Caco-2 (cell line): ENCODE data around the gene TOP2B. TPM values are rescaled to one million over a fixed set of nuclear protein-coding genes. Genes with fewer than 3 reads are reported as not detected.

Experiments
- BruUV-seq: library from RNA; stranded (reverse); fragments of 400-500 nt; replicated peaks from 2 replicates; lab custom pipeline; 2021; lab: Mats Ljungman, UMichigan
- CTCF ChIA-PET: fragments of 300-600 bp; sonication (Branson Sonifier 250); formaldehyde crosslinking; loops from one replicate; lab custom pipeline; 2022; ENCODE audit warnings: antibody characterized with exemption; lab: Charles Lee
- POLR2A ChIA-PET: fragments of 300-600 bp; sonication (Branson Sonifier 250); formaldehyde crosslinking; loops from one replicate; lab custom pipeline; 2022; ENCODE audit warnings: antibody characterized with exemption; lab: Charles Lee
- DNase-seq, 2 experiments: peaks; one replicate each; pipeline versions ENCODE4 v3.0.0 to v3.0.0-alpha.2; 2020 to 2022
- H3K27me3 ChIP-seq: replicated peaks from 2 replicates; pipeline ENCODE4 v1.6.0; 2011; ENCODE audit warnings: low read length; ENCODE audit not compliant: control insufficient read depth, insufficient read depth
- H3K36me3 ChIP-seq: 2 replicates; pipeline ENCODE4 v1.5.1; 2011; ENCODE audit warnings: low read length; ENCODE audit not compliant: control insufficient read depth, insufficient read depth
- H3K4me1 ChIP-seq: fragments of 250-450 bp; sonication (Bioruptor Pico); 2 replicates; pipeline ENCODE4 v1.5.1; 2020; ENCODE audit warnings: mild to moderate bottlenecking
- H3K4me3 ChIP-seq: 2 replicates; pipeline ENCODE4 v1.5.1; 2011; ENCODE audit warnings: low read depth, mild to moderate bottlenecking, control low read depth, low read length
- H3K9me3 ChIP-seq: fragments of 250-450 bp; sonication (Bioruptor Pico); 2 replicates; pipeline ENCODE4 v1.5.1; 2020; ENCODE audit warnings: mild to moderate bottlenecking, moderate library complexity
- H3K27ac Mint-ChIP-seq: one replicate; pipeline ENCODE4 v1.8.0; 2022; ENCODE audit warnings: mixed read lengths; ENCODE audit not compliant: unreplicated experiment
- H3K27me3 Mint-ChIP-seq: one replicate; pipeline ENCODE4 v1.8.0; 2022; ENCODE audit warnings: mixed read lengths; ENCODE audit not compliant: insufficient read depth, unreplicated experiment
- H3K36me3 Mint-ChIP-seq: one replicate; pipeline ENCODE4 v1.8.0; 2022; ENCODE audit warnings: mild to moderate bottlenecking, mixed read lengths; ENCODE audit not compliant: insufficient read depth, unreplicated experiment
- H3K4me1 Mint-ChIP-seq: one replicate; pipeline ENCODE4 v1.8.0; 2022; ENCODE audit warnings: low read depth, mixed read lengths; ENCODE audit not compliant: unreplicated experiment
- H3K4me3 Mint-ChIP-seq: one replicate; pipeline ENCODE4 v1.8.0; 2022; ENCODE audit warnings: mild to moderate bottlenecking, moderate library complexity, mixed read lengths; ENCODE audit not compliant: unreplicated experiment
- H3K9me3 Mint-ChIP-seq: one replicate; pipeline ENCODE4 v1.8.0; 2022; ENCODE audit warnings: mixed read lengths; ENCODE audit not compliant: unreplicated experiment
- CTCF ChIP-seq, 2 experiments: fragments of 200-600 bp in 1 of 2; IDR thresholded peaks; 1 replicate in 1 of 2; 2 replicates in 1 of 2; pipeline versions ENCODE4 v1.5.1 to v1.8.0; 2011 to 2022; ENCODE audit warnings: antibody characterized with exemption in 1 of 2, control low read depth in 1 of 2, inconsistent platforms in 1 of 2, low read depth in 1 of 2, low read length in 1 of 2, mild to moderate bottlenecking in 1 of 2, moderate library complexity in 1 of 2; ENCODE audit not compliant: insufficient read depth in 1 of 2, severe bottlenecking in 1 of 2, unreplicated experiment in 1 of 2
- intact Hi-C: fragments of 100-400 bp; cut with micrococcal nuclease; formaldehyde crosslinking; loops from one replicate; pipeline ENCODE4 v1.10.0; 2022; ENCODE audit not compliant: unreplicated experiment
- total RNA-seq: library from RNA; stranded (reverse); gene quantifications from 2 replicates; pipeline ENCODE4 v1.2.3, GENCODE V29; 2022

The TOP2B gene
- total RNA-seq, 1 experiment from 2014 or later, result 83.1 TPM

GRCh38 chr3:25592510-25592968 is 72.2 kb downstream of the TOP2B start:
- no peaks in the 10 kb centered on the region for H3K27me3 Mint-ChIP-seq
- peaks cover 8% of the 10 kb centered on the region for H3K9me3 Mint-ChIP-seq
- no peaks in the 10 kb centered on the region for H3K4me1 Mint-ChIP-seq
- peak; percentile 17 to 57 for TF ChIP-seq CTCF (IDR thresholded peaks at IDR 0.05; ENCODE audit: insufficient read depth in 1 of 2, low read depth in 1 of 2, low read length in 1 of 2, severe bottlenecking in 1 of 2, unreplicated experiment in 1 of 2)
- ChIA-PET POLR2A (no interaction called here), CTCF (interaction anchor here (1.1 kb wide), 1 partner anchor 26 kb away, joined by 3 read pairs; no protein-coding TSS in a partner anchor)
- no peak overlapping the region for H3K4me3 Mint-ChIP-seq
- H3K36me3 Mint-ChIP-seq, result peaks cover 8% of the 10 kb centered on the region
- peaks cover 8% of the 10 kb centered on the region; the same call in 1 of the 2 replicates for H3K4me1 ChIP-seq
- no peak overlapping the region for H3K4me3 ChIP-seq
- BruUV-seq, result no TSS peak
- intact Hi-C loops, result loop anchor here (5.0 to 10.0 kb wide), 2 partner anchors 165 to 438 kb away; partner anchors contain the start of gene RARB
- no peaks in the 10 kb centered on the region; the same call in 1 of the 2 replicates for H3K36me3 ChIP-seq
- no peaks in the 10 kb centered on the region for H3K9me3 ChIP-seq
- no peaks in the 10 kb centered on the region for H3K27me3 ChIP-seq
- H3K27ac Mint-ChIP-seq, result peak overlapping the region; percentile 11
- peak; percentile 46 to 58 for DNase-seq

GRCh38 chr3:25589783-25590258 is 74.9 kb downstream of the TOP2B start:
- POLR2A ChIA-PET, result no interaction called here
- H3K36me3 Mint-ChIP-seq, result peaks cover 5% of the 10 kb centered on the region
- H3K36me3 ChIP-seq, result no peaks in the 10 kb centered on the region
- H3K27me3 Mint-ChIP-seq, result no peaks in the 10 kb centered on the region
- BruUV-seq, result no TSS peak
- H3K27me3 ChIP-seq, result no peaks in the 10 kb centered on the region
- no peak overlapping the region for H3K4me3 ChIP-seq
- no peak for DNase-seq
- peaks cover 8% of the 10 kb centered on the region; the same call in 1 of the 2 replicates for H3K4me1 ChIP-seq
- H3K9me3 Mint-ChIP-seq, result peaks cover 8% of the 10 kb centered on the region
- no peak overlapping the region for H3K27ac Mint-ChIP-seq
- H3K4me1 Mint-ChIP-seq, result no peaks in the 10 kb centered on the region
- TF ChIP-seq CTCF (IDR thresholded peaks at IDR 0.05; ENCODE audit: insufficient read depth in 1 of 2, low read depth in 1 of 2, low read length in 1 of 2, severe bottlenecking in 1 of 2, unreplicated experiment in 1 of 2), result no peak
- intact Hi-C loops, result loop anchor here (5.0 to 10.0 kb wide), 2 partner anchors 163 to 435 kb away; partner anchors contain the start of gene RARB
- H3K4me3 Mint-ChIP-seq, result no peak overlapping the region
- H3K9me3 ChIP-seq, result no peaks in the 10 kb centered on the region
- CTCF ChIA-PET, result no interaction called here

- no peaks in the 10 kb centered on the region for H3K9me3 ChIP-seq
- POLR2A ChIA-PET, result no interaction called here
- no peaks in the 10 kb centered on the region for H3K27me3 Mint-ChIP-seq
- CTCF ChIA-PET, result no interaction called here
- no peak overlapping the region for H3K4me3 ChIP-seq
- no peaks in the 10 kb centered on the region for H3K36me3 Mint-ChIP-seq
- no peak for TF ChIP-seq CTCF (IDR thresholded peaks at IDR 0.05; ENCODE audit: insufficient read depth in 1 of 2, low read depth in 1 of 2, low read length in 1 of 2, severe bottlenecking in 1 of 2, unreplicated experiment in 1 of 2)
- H3K27ac Mint-ChIP-seq, result no peak overlapping the region
- H3K4me1 Mint-ChIP-seq, result peaks cover 4% of the 10 kb centered on the region
- no TSS peak for BruUV-seq
- peaks cover 8% of the 10 kb centered on the region for H3K9me3 Mint-ChIP-seq
- H3K36me3 ChIP-seq, result no peaks in the 10 kb centered on the region
- DNase-seq, result no peak
- peaks cover 10% of the 10 kb centered on the region; the same call in 1 of the 2 replicates for H3K4me1 ChIP-seq
- H3K27me3 ChIP-seq, result no peaks in the 10 kb centered on the region
- intact Hi-C loops, result no loop called here
- no peak overlapping the region for H3K4me3 Mint-ChIP-seq
Observed at GRCh38 chr3:25589104-25589782, 75.5 kb downstream of the TOP2B start.
